ENCODE measurements around the gene MAK.
"Not testable (repeated sequence)": the region's sequence is repeated elsewhere in the genome, so short reads cannot be mapped to it uniquely, and the experiment has no call there.

Gene MAK

DNA sequence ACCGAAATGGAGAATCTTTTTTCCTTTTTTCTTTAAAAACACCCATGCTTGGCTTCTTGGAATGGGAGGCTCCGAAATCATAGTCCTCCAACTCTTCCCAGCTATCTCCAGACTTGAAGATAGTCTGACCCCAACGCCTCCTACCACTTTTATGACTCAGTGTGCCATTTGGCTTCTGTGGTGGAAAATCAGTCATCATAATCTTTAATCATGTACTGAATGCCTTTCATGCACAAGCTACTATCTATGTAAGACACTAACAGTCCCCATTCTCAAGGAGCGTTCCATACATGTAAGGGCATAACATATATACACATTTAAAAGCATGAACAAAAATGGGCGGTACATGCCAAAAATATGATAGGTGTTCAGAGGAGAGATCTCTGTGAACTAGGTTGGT lies 46.7 kb downstream of the MAK start:
- DNase-seq (ENCODE audit: low read depth): no peak

DNA sequence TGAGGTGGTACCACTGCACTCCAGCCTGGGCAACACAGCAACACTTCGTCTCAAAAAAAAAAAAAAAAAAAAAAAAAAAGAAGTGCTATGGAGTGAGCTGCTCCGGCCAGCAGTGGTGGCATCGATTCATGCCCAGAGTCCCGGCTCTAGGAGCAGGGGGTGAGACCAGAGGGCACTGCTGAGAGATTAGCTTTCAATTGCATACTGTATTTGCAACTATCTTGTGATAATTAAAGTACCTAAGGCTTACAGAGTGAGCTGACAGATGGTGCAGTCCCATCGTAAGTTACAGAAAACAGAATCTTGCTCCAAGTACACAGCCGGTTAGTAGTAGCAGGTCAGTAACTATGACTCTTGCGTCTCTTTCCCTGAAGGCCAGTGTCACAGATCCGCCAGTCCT lies 59.3 kb downstream of the MAK start:
- DNase-seq (ENCODE audit: low read depth): no peak

- DNase-seq (ENCODE audit: low read depth): no peak
These were observed 60.1 kb downstream of the MAK start for GRCh38 chr6:10778230-10778629.

DNA sequence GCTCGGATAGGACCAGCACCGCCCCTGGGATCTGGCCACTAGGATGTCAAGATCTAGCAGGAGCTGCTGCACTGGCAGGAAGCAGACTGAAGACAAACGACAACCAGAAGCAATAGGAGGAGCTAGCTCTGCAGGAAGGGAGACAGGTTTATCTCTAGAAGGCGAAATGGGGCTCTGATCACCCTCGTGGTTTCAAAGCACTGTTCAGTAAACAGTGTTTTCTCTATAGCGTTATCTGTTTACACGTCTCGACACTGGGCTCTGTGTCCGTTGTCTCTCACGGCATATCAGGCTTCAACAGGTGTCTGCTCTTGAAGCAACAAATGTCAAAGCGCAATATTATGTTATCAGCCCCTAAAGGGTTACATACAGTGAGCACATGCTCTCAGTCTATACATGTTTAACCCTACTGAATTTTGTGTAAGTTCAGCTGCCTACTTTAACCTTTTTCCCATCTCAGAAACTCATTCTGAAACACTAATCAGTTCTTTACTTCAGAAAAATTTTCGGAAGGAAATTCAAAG lies 66.9 kb downstream of the MAK start:
- no peak for DNase-seq (ENCODE audit: low read depth)

DNA sequence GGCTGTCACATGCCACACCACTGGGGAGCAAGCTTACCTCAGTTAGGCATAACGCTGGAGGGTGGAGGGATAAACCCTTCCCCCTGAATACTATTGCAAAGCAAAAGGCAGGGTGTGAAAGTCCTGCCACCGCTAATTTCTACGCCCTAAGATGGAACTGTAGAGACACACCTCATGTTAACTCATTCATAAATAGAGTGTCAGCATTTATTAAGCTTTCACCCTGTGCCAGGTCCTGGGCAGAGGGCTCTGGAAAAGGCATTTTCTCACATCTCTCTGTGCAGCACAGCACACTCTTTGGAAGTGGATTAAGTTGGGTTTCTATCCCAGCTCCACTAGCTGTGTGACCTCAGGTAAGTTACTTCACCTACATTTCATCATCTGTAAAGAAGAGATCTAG lies 68.9 kb downstream of the MAK start:
- DNase-seq (ENCODE audit: low read depth): no peak

DNA sequence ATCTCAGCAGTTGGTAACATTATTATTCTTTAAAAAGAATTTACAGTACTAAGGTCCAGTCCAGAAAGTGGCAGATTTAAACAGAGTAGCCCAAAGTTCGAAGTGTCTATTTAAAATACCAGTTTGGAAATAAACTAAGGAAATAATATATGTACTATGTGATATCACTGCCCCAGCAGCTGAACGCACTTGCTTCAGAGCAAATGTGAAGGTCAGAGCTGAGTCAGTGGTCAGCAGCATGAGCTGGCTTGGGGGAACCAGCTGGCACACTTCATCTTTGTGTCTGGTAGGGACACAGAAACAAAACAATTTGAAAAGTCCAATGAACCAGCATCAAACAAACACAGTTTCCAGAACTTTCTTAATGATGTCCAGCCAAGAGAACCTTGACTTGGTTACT lies 75.3 kb downstream of the MAK start:
- peak; percentile 57 for DNase-seq (ENCODE audit: low read depth)

GRCh38 chr6:10759884-10760329 lies 78.4 kb downstream of the MAK start:
- peak; percentile 88 for DNase-seq (ENCODE audit: low read depth)

DNA sequence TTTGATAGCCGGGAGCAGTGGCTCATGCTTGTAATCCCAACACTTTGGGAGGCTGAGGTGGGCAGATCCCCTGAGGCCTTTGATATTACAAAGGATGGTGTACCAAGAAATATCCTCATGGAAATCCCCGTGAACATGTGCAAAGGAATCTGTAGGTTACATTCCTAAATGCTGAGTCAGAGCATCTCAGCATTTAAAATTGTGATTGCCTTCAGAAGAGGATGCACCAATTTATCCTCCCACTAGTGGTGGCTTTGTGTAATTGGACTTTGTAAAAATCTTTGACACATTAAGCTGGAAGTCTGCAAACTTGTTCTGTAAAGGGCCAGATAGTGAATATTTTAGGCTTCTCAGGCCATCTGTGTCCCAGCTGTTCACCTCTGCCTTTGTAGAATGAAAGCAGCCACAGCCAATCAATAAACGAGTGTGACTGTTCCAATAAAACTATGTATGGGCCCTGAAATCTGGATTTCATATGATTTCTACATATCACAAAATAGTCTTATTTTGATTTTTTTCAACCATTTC lies 79.0 kb downstream of the MAK start:
- peak; percentile 93 for DNase-seq (ENCODE audit: low read depth)

GRCh38 chr6:10756085-10756484 lies 82.3 kb downstream of the MAK start:
- no peak for DNase-seq (ENCODE audit: low read depth)

DNA sequence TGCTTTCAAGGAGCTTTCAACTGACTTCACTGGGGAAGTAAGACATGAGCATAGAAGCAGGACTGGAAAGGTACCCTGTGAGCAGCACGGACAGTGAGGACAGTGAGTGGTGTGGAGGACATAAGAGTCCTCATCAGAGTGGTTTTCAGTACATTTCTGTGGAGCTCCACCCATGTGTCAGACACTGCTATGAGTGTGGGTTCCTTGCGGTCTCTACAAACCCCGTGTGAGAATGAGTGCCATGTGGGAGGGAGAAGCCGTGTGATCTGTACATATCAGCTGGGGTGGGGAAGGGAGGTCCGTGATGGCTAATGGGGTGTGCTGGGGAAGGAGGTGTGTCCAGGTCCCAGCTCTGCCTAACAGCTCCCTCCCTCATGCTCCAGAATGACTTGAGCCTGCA lies 86.6 kb downstream of the MAK start:
- not testable (repeated sequence) for DNase-seq (ENCODE audit: low read depth)

- DNase-seq (ENCODE audit: low read depth): not testable (repeated sequence)
These were observed 87.8 kb downstream of the MAK start for GRCh38 chr6:10750568-10750967.

DNA sequence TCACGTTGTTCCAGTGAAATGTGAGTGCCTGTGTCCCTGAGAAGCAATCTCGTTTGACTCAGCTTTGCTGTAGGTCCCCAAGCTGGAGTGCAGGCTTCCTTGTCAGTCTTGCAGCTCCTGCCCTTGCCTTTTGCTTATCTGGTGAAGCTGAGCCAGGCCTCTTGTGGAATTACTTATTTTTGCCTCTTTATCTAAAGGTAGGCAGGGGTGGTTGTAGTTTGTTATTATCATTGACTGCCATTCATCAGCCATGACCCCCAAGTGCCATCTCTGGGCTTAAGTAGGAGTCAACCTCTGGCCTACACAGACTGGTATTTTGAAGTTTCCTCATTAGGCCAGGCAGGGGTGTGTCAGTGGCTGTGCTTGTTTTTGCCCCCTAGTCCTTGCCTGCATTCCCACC lies 88.6 kb downstream of the MAK start:
- DNase-seq (ENCODE audit: low read depth): no peak

DNA sequence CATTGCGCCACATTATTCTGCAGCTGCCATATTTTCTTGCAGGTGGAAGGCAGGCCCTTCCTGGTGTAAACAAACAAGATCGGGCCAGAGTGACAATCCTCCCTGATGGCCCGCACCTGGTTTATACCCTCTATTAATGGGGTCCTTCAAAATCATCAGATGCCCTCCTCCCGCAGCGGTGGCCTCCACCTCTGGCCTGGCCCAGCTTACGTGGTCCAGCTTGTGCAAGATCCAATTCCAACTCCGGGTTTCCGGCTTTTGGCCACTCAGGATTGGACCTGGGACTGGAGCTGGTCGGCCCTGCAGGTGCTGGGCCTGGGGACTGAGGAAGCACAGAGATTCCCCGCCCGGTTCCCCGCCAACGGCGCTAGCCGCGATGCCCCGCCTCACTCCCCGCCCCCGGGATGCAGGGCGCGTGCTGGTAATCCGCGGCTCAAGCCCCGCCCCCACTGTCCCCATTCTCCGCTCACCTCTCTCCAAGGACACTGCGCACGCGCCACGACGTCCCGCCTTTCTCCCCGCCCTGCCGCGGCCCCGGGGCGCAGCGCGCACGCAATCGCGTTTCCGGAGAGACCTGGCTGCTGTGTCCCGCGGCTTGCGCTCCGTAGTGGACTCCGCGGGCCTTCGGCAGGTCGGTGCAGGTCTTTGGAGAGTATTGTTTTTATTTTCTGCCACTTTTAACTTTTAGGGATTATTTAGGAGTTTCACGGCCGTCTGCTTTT lies 90.9 kb downstream of the MAK start, which contains the start of gene TMEM14B:
Gene TMEM14B (plus strand): TSS at position 555 of the 722 bp plus-strand sequence. CDS start 1,441 bp downstream, outside the sequence.
- DNase-seq (ENCODE audit: low read depth): peak; percentile 93

GRCh38 chr6:10746915-10747250 lies 91.5 kb downstream of the MAK start:
- no peak for DNase-seq (ENCODE audit: low read depth)

- no peak for DNase-seq (ENCODE audit: low read depth)
These were observed 93.2 kb downstream of the MAK start for GRCh38 chr6:10745116-10745515.

DNA sequence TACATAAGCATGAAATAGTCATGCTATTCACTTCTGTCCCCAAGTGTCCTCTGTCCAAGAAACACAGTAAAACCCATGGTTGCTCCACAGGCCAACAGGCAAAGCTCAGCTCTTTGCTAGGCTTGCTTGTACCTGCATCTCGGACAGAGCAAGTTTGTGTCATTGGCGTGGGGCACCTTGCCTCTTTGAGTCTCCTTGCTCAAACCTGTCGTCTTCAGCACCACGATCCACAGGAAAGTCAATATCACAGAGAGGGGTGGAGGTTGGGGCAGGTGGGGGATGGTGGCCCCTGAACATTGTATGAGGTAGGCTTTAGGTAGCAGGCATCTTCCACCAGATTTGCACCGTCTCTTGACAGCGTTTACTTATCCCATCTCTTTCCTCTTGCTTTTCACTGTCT lies 94.8 kb downstream of the MAK start:
- DNase-seq (ENCODE audit: low read depth): no peak

- DNase-seq (ENCODE audit: low read depth): no peak
These were observed 96.1 kb downstream of the MAK start for GRCh38 chr6:10742251-10742650.

DNA sequence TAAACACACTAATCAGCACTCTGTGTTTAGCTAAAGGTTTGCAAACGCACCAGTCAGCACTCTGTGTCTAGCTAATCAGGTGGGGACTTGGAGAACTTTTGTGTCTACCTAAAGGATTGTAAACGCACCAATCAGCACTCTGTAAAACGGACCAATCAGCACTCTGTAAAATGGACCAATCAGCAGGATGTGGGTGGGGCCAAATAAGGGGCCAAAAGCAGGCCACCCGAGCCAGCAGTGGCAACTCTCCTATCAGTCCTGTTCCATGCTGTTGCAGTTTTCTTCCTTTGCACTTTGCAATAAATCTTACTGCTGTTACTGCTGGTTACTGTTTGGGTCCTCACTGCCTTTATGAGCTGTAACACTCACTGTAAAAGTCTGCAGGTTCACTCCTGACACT lies 96.7 kb downstream of the MAK start:
- not testable (repeated sequence) for DNase-seq (ENCODE audit: low read depth)

GRCh38 chr6:10740061-10740460 lies 98.3 kb downstream of the MAK start:
- no peak for DNase-seq (ENCODE audit: low read depth)

- no peak for DNase-seq (ENCODE audit: low read depth)
These were observed 101.6 kb downstream of the MAK start for GRCh38 chr6:10736731-10737130.

GRCh38 chr6:10733863-10734262 lies 104.5 kb downstream of the MAK start:
- DNase-seq (ENCODE audit: low read depth): no peak

DNA sequence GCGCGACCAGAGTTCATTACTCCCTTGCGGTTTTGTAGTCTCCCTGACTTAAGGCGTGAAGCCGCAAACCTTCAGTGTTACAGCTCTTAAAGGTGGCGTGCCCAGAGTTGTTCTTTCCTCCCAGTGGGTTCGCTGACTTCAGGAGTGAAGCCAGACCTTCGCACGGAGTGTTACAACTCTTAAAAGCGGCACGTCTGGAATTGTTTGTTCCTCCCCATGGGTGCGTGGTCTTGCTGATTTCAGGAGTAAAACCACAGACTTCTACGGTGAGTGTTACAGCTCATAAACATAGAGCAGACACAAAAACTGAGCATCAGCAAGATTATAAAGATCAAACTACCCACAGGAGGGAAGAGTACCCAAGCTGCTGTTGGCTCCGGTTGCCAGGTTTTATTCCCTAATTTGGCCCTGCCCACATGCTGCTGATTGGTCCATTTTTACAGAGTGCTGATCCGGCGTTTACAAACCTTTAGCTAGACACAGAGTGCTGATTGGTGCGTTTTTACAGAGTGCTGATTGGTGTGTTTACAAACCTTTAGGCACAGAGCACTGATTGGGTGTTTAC lies 105.1 kb downstream of the MAK start:
- DNase-seq (ENCODE audit: low read depth): no peak

- DNase-seq (ENCODE audit: low read depth): no peak
These were observed 108.1 kb downstream of the MAK start for GRCh38 chr6:10730254-10730653.

DNA sequence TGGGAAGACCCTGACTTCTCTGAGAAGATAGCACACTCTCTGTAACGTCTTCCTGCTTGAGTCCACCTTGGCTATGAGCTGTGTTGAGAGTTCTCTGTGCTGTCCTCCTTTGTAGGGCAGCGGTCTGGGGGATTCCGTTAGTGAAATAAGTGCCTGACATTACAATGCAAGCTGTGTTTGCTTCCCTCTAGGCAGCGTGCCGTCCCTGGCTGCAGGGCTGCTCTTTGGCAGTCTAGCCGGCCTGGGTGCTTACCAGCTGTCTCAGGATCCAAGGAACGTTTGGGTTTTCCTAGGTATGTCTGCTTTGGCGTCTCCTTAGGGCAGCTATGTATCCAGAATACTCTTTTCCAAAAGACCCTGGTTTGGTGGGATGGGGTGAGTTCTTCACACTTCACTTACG lies 112.6 kb downstream of the MAK start:
- DNase-seq (ENCODE audit: low read depth): no peak
